Trophoblast cell (in vitro differentiated cells and primary cell): ENCODE measurements around the gene CADPS.
A peak's percentile ranks its signal among the peaks of the same experiment; 100 is the strongest.

Experiments
- DNase-seq, 2 donors: peaks; one replicate each; pipeline ENCODE4 v3.0.0-alpha.2; 2016
- H2AFZ ChIP-seq: 2 replicates; pipeline ENCODE4 v1.6.1; 2013; ENCODE audit warnings: low read length, moderate library complexity, mild to moderate bottlenecking; ENCODE audit not compliant: insufficient read depth, poor library complexity
- H2AK5ac ChIP-seq: 2 replicates; pipeline ENCODE4 v1.6.1; 2013; ENCODE audit warnings: mild to moderate bottlenecking, low read length
- H2BK120ac ChIP-seq: 2 replicates; pipeline ENCODE4 v1.6.1; 2013; ENCODE audit warnings: low read length, mild to moderate bottlenecking, moderate library complexity; ENCODE audit not compliant: insufficient read depth, poor library complexity
- H2BK12ac ChIP-seq: 2 replicates; pipeline ENCODE4 v1.6.1; 2013; ENCODE audit warnings: mild to moderate bottlenecking, low read length, moderate library complexity
- H2BK5ac ChIP-seq: 2 replicates; pipeline ENCODE4 v1.6.1; 2013; ENCODE audit warnings: low read length, low read depth, moderate library complexity, mild to moderate bottlenecking; ENCODE audit not compliant: poor library complexity
- H3K14ac ChIP-seq: 2 replicates; pipeline ENCODE4 v1.6.1; 2013; ENCODE audit warnings: mild to moderate bottlenecking, low read length
- H3K18ac ChIP-seq: 2 replicates; pipeline ENCODE4 v1.6.1; 2013; ENCODE audit warnings: mild to moderate bottlenecking, low read length
- H3K23ac ChIP-seq: 2 replicates; pipeline ENCODE4 v1.6.1; 2013; ENCODE audit warnings: low read length
- H3K27ac ChIP-seq: 2 replicates; pipeline ENCODE4 v1.5.1; 2013; ENCODE audit warnings: low read depth, mild to moderate bottlenecking, inconsistent platforms, low read length, moderate library complexity
- H3K27me3 ChIP-seq: 2 replicates; pipeline ENCODE4 v1.6.1; 2013; ENCODE audit warnings: inconsistent platforms, mild to moderate bottlenecking, low read length, moderate library complexity; ENCODE audit not compliant: insufficient read depth
- H3K36me3 ChIP-seq, 2 experiments: 1 replicate in 1 of 2; 2 replicates in 1 of 2; pipeline ENCODE4 v1.6.1; 2013; ENCODE audit warnings: low read length in 2 of 2, mild to moderate bottlenecking in 2 of 2, moderate library complexity in 1 of 2; ENCODE audit not compliant: insufficient read depth in 2 of 2, control insufficient read depth in 1 of 2
- H3K4ac ChIP-seq: 2 replicates; pipeline ENCODE4 v1.6.1; 2013; ENCODE audit warnings: low read depth, mild to moderate bottlenecking, low read length, moderate library complexity
- H3K4me1 ChIP-seq, 2 experiments: 1 replicate in 1 of 2; 2 replicates in 1 of 2; pipeline ENCODE4 v1.6.1; 2013; ENCODE audit warnings: low read length in 2 of 2, mild to moderate bottlenecking in 2 of 2, moderate library complexity in 1 of 2; ENCODE audit not compliant: insufficient read depth in 2 of 2, control insufficient read depth in 1 of 2
- H3K4me2 ChIP-seq: 2 replicates; pipeline ENCODE4 v1.6.1; 2013; ENCODE audit warnings: inconsistent platforms, mild to moderate bottlenecking, low read length, moderate library complexity
- H3K4me3 ChIP-seq: 2 replicates; pipeline ENCODE4 v1.5.1; 2013; ENCODE audit warnings: mild to moderate bottlenecking, low read depth, low read length, inconsistent platforms
- H3K79me1 ChIP-seq: one replicate; pipeline ENCODE4 v1.6.1; 2013; ENCODE audit warnings: low read length
- H3K79me2 ChIP-seq: 2 replicates; pipeline ENCODE4 v1.6.1; 2013; ENCODE audit warnings: low read length, mild to moderate bottlenecking; ENCODE audit not compliant: control insufficient read depth, insufficient read depth, poor library complexity
- H3K9ac ChIP-seq: 2 replicates; pipeline ENCODE4 v1.6.1; 2013; ENCODE audit warnings: mild to moderate bottlenecking, low read length
- H3K9me3 ChIP-seq: 2 replicates; pipeline ENCODE4 v1.6.1; 2013; ENCODE audit warnings: low read depth, mild to moderate bottlenecking, control low read depth, inconsistent platforms, low read length; ENCODE audit not compliant: insufficient read depth
- H4K12ac ChIP-seq: 2 replicates; pipeline ENCODE4 v1.6.1; 2013; ENCODE audit warnings: low read depth, mild to moderate bottlenecking, low read length, moderate library complexity
- H4K8ac ChIP-seq: 2 replicates; pipeline ENCODE4 v1.6.1; 2013; ENCODE audit warnings: low read depth, mild to moderate bottlenecking, low read length, moderate library complexity
- H4K91ac ChIP-seq: one replicate; pipeline ENCODE4 v1.6.1; 2013; ENCODE audit warnings: low read depth, mild to moderate bottlenecking, low read length, moderate library complexity
- WGBS: extraction: QIAGEN DNeasy Blood & Tissue Kit; methylation state at CpG from one replicate; pipeline ENCODE4 v1.1.7; 2013; ENCODE audit warnings: missing lambda C conversion rate; ENCODE audit not compliant: insufficient read length, insufficient coverage; ENCODE audit errors: extremely low coverage; 5-methylcytosine and 5-hydroxymethylcytosine counted together

CADPS gene

GRCh38 chr3:62379321-62379798 lies 495.9 kb downstream of the CADPS start:
- Histone ChIP-seq H3K4me2 (no peak overlapping the region), H3K9ac (no peak overlapping the region), H2AK5ac (no peak overlapping the region), H3K79me1 (no peaks in the 10 kb centered on the region), H2BK5ac (no peak overlapping the region), H2BK120ac (no peak overlapping the region), H3K14ac (no peak overlapping the region), H4K91ac (no peak overlapping the region), H3K9me3 (peaks cover 5% of the 10 kb centered on the region), H4K8ac (no peak overlapping the region), H4K12ac (no peak overlapping the region), H3K79me2 (no peaks in the 10 kb centered on the region), H3K36me3 (no peaks in the 10 kb centered on the region), H2AFZ (no peak overlapping the region), H3K4me1 (no peaks in the 10 kb centered on the region), H3K27me3 (peaks cover 67% of the 10 kb centered on the region), H3K18ac (no peak overlapping the region), H3K4ac (no peak overlapping the region), H3K27ac (no peak overlapping the region), H3K23ac (no peak overlapping the region), H2BK12ac (no peak overlapping the region), H3K4me3 (no peak overlapping the region)
- WGBS, result no CpG with 5 or more reads among the region's 21 CpGs
- no peak for DNase-seq

GRCh38 chr3:62378921-62379320 lies 496.3 kb downstream of the CADPS start:
- Histone ChIP-seq H2AFZ (no peak overlapping the region), H3K79me2 (no peaks in the 10 kb centered on the region), H3K36me3 (no peaks in the 10 kb centered on the region), H3K9ac (no peak overlapping the region), H3K4me3 (no peak overlapping the region), H3K4ac (no peak overlapping the region), H2BK5ac (no peak overlapping the region), H4K8ac (no peak overlapping the region), H3K79me1 (no peaks in the 10 kb centered on the region), H3K27ac (no peak overlapping the region), H2AK5ac (no peak overlapping the region), H4K91ac (no peak overlapping the region), H2BK12ac (no peak overlapping the region), H3K23ac (no peak overlapping the region), H3K4me1 (no peaks in the 10 kb centered on the region), H2BK120ac (no peak overlapping the region), H3K4me2 (no peak overlapping the region), H3K27me3 (peaks cover 72% of the 10 kb centered on the region), H4K12ac (no peak overlapping the region), H3K9me3 (peaks cover 5% of the 10 kb centered on the region), H3K14ac (no peak overlapping the region), H3K18ac (no peak overlapping the region)
- DNase-seq, result no peak
- WGBS, result no CpG with 5 or more reads among the region's 14 CpGs

GRCh38 chr3:62378311-62378789 lies 496.9 kb downstream of the CADPS start:
- H3K18ac ChIP-seq, result no peak overlapping the region
- no peak overlapping the region for H3K23ac ChIP-seq
- H4K12ac ChIP-seq, result no peak overlapping the region
- H2BK12ac ChIP-seq, result no peak overlapping the region
- DNase-seq, result no peak
- H3K27ac ChIP-seq, result no peak overlapping the region
- H3K27me3 ChIP-seq, result peaks cover 77% of the 10 kb centered on the region
- H3K79me2 ChIP-seq, result no peaks in the 10 kb centered on the region
- no peak overlapping the region for H3K9ac ChIP-seq
- H3K4me3 ChIP-seq, result no peak overlapping the region
- H3K36me3 ChIP-seq, result no peaks in the 10 kb centered on the region
- H3K9me3 ChIP-seq, result peaks cover 5% of the 10 kb centered on the region
- no peaks in the 10 kb centered on the region for H3K79me1 ChIP-seq
- H3K14ac ChIP-seq, result no peak overlapping the region
- no peak overlapping the region for H2BK120ac ChIP-seq
- peak overlapping the region; percentile 31 for H3K4me2 ChIP-seq
- H4K8ac ChIP-seq, result no peak overlapping the region
- no peak overlapping the region for H2AK5ac ChIP-seq
- H2AFZ ChIP-seq, result no peak overlapping the region
- WGBS, result no CpG with 5 or more reads among the region's 29 CpGs
- no peak overlapping the region for H3K4ac ChIP-seq
- H4K91ac ChIP-seq, result no peak overlapping the region
- no peak overlapping the region for H2BK5ac ChIP-seq
- no peaks in the 10 kb centered on the region for H3K4me1 ChIP-seq

DNA sequence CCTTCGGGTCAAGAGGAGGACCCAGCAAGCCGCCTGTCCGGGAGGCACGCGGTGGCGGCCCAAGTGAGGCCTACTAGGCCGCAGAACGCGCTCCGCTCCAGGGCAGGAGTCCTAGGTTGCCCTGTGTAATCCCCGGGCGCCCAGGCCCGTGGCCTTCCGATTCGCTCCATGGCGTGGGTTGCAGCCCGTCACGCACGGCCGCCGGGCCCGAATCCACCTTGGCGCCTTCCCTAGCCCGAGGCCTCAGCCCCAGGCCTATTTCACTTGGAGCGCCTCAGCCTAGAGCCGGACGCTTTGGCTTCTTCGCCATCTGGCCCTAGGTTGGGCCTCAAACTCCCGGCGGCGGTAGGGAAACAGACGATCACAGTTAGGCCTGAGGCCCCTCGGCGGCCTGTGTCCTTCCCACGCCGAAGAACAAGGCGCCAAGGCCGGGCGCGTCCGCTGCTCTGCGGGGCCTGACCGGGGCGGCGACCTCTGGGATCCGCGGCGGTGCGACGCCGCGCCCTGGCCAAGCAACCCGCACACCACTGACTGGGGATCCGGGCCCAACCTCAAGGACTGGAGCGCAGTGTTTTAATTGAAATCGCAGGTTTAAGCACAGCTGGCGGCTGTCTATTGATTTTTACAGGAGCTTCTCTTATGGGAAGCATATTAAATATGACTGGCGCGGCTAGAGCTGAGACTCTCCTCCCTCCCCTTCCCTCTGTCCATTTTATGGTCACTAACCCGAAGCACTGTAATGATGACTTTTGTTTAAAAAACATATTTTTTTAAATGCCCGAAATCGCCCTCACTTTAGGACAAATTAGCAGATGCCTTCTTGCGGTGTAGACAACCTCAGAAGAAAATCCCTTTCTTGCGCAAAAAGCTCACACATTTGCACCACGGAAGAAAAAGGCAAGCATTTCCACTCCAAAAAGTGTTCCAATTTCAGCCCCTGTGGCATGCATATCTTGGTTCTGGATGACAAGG lies 498.0 kb downstream of the CADPS start:
- no peaks in the 10 kb centered on the region for H3K79me2 ChIP-seq
- no peak for DNase-seq
- H3K36me3 ChIP-seq, result no peaks in the 10 kb centered on the region
- H4K91ac ChIP-seq, result no peak overlapping the region
- H2BK120ac ChIP-seq, result no peak overlapping the region
- H3K79me1 ChIP-seq, result no peaks in the 10 kb centered on the region
- no peak overlapping the region for H2BK5ac ChIP-seq
- H2AFZ ChIP-seq, result no peak overlapping the region
- no peak overlapping the region for H3K9ac ChIP-seq
- no CpG with 5 or more reads among the region's 65 CpGs for WGBS
- no peak overlapping the region for H2AK5ac ChIP-seq
- no peak overlapping the region for H3K18ac ChIP-seq
- peaks cover 4% of the 10 kb centered on the region in 2 experiments for H3K4me1 ChIP-seq
- H3K4me2 ChIP-seq, result no peak overlapping the region
- peak overlapping the region; percentile 12 for H3K4me3 ChIP-seq
- H3K4ac ChIP-seq, result no peak overlapping the region
- H3K9me3 ChIP-seq, result peaks cover 5% of the 10 kb centered on the region
- H3K27me3 ChIP-seq, result peaks cover 89% of the 10 kb centered on the region
- no peak overlapping the region for H3K23ac ChIP-seq
- no peak overlapping the region for H4K8ac ChIP-seq
- no peak overlapping the region for H3K14ac ChIP-seq
- no peak overlapping the region for H4K12ac ChIP-seq
- H2BK12ac ChIP-seq, result no peak overlapping the region
- H3K27ac ChIP-seq, result no peak overlapping the region
